Measurements from ENCODE around the gene PIEZO1.
A peak's percentile ranks its signal among the peaks of the same experiment; 100 is the strongest.

PIEZO1 gene

GRCh38 chr16:88752386-88753002, 32.5 kb downstream of the PIEZO1 start:
- Histone ChIP-seq H3K9me3 (ENCODE audit: low read depth, low read length) (no peaks in the 10 kb centered on the region), H3K36me3 (ENCODE audit: insufficient read depth, low read length) (no peaks in the 10 kb centered on the region), H3K4me3 (no peak overlapping the region), H3K9ac (ENCODE audit: insufficient read length) (no peak overlapping the region), H3K27ac (no peak overlapping the region)
- no peak for DNase-seq (ENCODE audit: low read depth, low spot score)
- TF ChIP-seq FOXP2 (optimal IDR thresholded peaks at IDR 0.05; ENCODE audit: control extremely low read depth, extremely low read length, insufficient read depth): no peak
- no peak for TF ChIP-seq EZH2 (IDR thresholded peaks at IDR 0.05)
- TF ChIP-seq POLR2AphosphoS5 (IDR thresholded peaks at IDR 0.05; ENCODE audit: borderline replicate concordance, low read depth, low read length): no peak

DNA sequence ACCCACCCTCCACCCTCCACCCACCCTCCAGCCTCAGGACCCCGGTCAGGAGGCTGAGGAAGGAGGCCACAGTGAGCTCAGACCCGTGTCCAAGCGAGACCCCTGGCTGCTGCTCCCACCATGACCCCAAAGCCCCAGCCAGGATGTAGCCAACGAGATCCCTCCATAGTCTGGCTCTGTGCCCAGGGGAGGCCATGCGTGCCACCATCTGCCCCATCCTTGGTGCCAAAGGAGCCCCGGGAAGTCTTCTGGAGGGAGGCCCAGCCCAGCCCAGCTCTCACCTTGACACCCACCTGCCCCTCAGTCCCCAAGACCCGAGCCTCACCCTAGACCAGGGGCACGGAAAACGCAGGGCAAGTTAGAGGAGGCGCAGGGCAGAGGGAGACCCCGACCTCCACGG, 34.2 kb downstream of the PIEZO1 start:
- Histone ChIP-seq H3K9me3 (ENCODE audit: low read depth, low read length) (no peaks in the 10 kb centered on the region), H3K36me3 (ENCODE audit: insufficient read depth, low read length) (no peaks in the 10 kb centered on the region), H3K4me3 (no peak overlapping the region), H3K27ac (no peak overlapping the region), H3K9ac (ENCODE audit: insufficient read length) (no peak overlapping the region)
- TF ChIP-seq POLR2AphosphoS5 (IDR thresholded peaks at IDR 0.05; ENCODE audit: borderline replicate concordance, low read depth, low read length) (no peak), FOXP2 (optimal IDR thresholded peaks at IDR 0.05; ENCODE audit: control extremely low read depth, extremely low read length, insufficient read depth) (no peak), EZH2 (IDR thresholded peaks at IDR 0.05) (no peak)
- no peak for DNase-seq (ENCODE audit: low read depth, low spot score)

DNA sequence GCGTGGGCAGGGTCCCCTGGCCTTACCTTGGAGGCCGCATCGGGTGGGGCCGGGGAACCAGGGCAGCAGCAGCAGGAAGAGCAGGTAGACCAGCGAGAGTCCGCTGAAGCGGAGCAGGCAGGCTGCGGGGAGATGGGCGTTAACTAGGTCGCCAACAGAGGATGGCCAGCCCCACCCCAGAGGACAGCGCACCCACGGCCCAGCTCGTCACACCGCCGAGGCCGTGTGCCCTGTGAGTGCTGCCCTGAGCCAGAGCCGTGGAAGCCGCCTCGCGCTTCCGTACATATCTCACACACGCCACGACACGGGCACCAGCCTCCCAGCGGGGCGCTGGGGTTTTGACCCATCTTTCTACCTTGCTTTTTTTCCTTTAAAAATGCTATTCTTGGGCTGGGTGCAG, 35.7 kb downstream of the PIEZO1 start:
- TF ChIP-seq FOXP2 (optimal IDR thresholded peaks at IDR 0.05; ENCODE audit: control extremely low read depth, extremely low read length, insufficient read depth): no peak
- TF ChIP-seq POLR2AphosphoS5 (IDR thresholded peaks at IDR 0.05; ENCODE audit: borderline replicate concordance, low read depth, low read length): no peak
- no peak for TF ChIP-seq EZH2 (IDR thresholded peaks at IDR 0.05)
- no peaks in the 10 kb centered on the region for H3K36me3 ChIP-seq (ENCODE audit: insufficient read depth, low read length)
- H3K9me3 ChIP-seq (ENCODE audit: low read depth, low read length): no peaks in the 10 kb centered on the region
- H3K27ac ChIP-seq: no peak overlapping the region
- DNase-seq (ENCODE audit: low read depth, low spot score): no peak
- no peak overlapping the region for H3K4me3 ChIP-seq
- H3K9ac ChIP-seq (ENCODE audit: insufficient read length): no peak overlapping the region

GRCh38 chr16:88748364-88748763, 36.7 kb downstream of the PIEZO1 start:
- no peaks in the 10 kb centered on the region for H3K9me3 ChIP-seq (ENCODE audit: low read depth, low read length)
- DNase-seq (ENCODE audit: low read depth, low spot score): no peak
- no peak overlapping the region for H3K9ac ChIP-seq (ENCODE audit: insufficient read length)
- no peak overlapping the region for H3K27ac ChIP-seq
- no peaks in the 10 kb centered on the region for H3K36me3 ChIP-seq (ENCODE audit: insufficient read depth, low read length)
- TF ChIP-seq EZH2 (IDR thresholded peaks at IDR 0.05): no peak
- TF ChIP-seq FOXP2 (optimal IDR thresholded peaks at IDR 0.05; ENCODE audit: control extremely low read depth, extremely low read length, insufficient read depth): no peak
- TF ChIP-seq POLR2AphosphoS5 (IDR thresholded peaks at IDR 0.05; ENCODE audit: borderline replicate concordance, low read depth, low read length): no peak
- no peak overlapping the region for H3K4me3 ChIP-seq

GRCh38 chr16:88747588-88748301, 37.3 kb downstream of the PIEZO1 start:
- no peaks in the 10 kb centered on the region for H3K9me3 ChIP-seq (ENCODE audit: low read depth, low read length)
- no peak overlapping the region for H3K27ac ChIP-seq
- TF ChIP-seq EZH2 (IDR thresholded peaks at IDR 0.05) (no peak), POLR2AphosphoS5 (IDR thresholded peaks at IDR 0.05; ENCODE audit: borderline replicate concordance, low read depth, low read length) (no peak), FOXP2 (optimal IDR thresholded peaks at IDR 0.05; ENCODE audit: control extremely low read depth, extremely low read length, insufficient read depth) (no peak)
- H3K36me3 ChIP-seq (ENCODE audit: insufficient read depth, low read length): no peaks in the 10 kb centered on the region
- DNase-seq (ENCODE audit: low read depth, low spot score): no peak
- no peak overlapping the region for H3K9ac ChIP-seq (ENCODE audit: insufficient read length)
- H3K4me3 ChIP-seq: no peak overlapping the region

GRCh38 chr16:88746506-88746905, 38.5 kb downstream of the PIEZO1 start:
- DNase-seq (ENCODE audit: low read depth, low spot score): no peak
- Histone ChIP-seq H3K36me3 (ENCODE audit: insufficient read depth, low read length) (no peaks in the 10 kb centered on the region), H3K9ac (ENCODE audit: insufficient read length) (no peak overlapping the region), H3K27ac (peak overlapping the region; percentile 82), H3K4me3 (peak overlapping the region; percentile 55), H3K9me3 (ENCODE audit: low read depth, low read length) (no peaks in the 10 kb centered on the region)
- TF ChIP-seq POLR2AphosphoS5 (IDR thresholded peaks at IDR 0.05; ENCODE audit: borderline replicate concordance, low read depth, low read length): no peak
- TF ChIP-seq EZH2 (IDR thresholded peaks at IDR 0.05): no peak
- no peak for TF ChIP-seq FOXP2 (optimal IDR thresholded peaks at IDR 0.05; ENCODE audit: control extremely low read depth, extremely low read length, insufficient read depth)

DNA sequence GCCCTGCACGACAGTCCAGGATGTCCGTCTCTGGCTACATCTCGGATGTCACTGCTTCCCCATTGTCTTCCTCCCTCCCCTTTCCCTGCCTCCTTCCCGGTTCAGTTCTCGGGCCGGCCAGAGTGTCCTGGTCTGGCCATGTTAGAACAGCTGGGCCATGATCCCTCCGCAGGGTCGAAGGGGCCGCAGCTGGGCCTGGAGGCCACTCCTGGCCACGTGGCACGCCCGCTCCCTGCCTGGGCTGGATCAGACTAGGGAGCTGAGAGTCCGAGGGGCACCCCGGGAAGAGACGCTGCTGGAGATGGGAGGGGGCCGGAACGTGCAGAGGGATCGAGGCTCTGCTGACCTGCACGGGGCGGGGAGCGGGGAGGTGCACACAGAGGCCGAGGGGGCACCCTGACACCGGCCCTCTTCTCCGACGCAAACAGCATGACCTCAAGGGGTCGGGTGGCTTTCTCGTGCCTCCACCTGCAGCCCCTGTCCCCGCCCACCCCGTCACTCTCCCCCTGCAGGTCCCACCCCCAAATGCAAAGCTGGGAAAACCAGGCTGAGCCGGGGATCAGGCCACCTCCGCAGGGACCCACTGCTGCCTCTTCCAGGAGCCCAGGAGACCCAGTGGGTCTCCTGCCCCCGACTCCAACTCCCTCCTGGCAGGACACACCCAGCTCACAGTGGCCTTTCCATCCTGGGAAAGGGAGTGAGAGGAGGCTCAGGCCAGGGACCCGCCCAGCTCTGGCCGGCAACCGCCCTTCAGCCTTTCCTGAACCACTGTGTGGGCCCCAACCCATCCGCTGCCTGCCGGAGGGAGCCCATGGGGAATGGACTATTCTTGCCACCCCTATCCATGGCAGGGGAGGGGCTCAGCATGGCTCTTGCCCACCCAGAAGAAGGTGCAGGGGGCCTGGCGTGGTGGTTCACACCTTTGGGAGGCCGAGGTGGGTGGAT, 40.2 kb downstream of the PIEZO1 start:
- H3K4me3 ChIP-seq: no peak overlapping the region
- no peak overlapping the region for H3K27ac ChIP-seq
- no peak for DNase-seq (ENCODE audit: low read depth, low spot score)

More for the DNA sequence above, 40.2 kb downstream of the PIEZO1 start:
- Histone ChIP-seq H3K9ac (ENCODE audit: insufficient read length) (no peak overlapping the region), H3K9me3 (ENCODE audit: low read depth, low read length) (no peaks in the 10 kb centered on the region), H3K36me3 (ENCODE audit: insufficient read depth, low read length) (no peaks in the 10 kb centered on the region; the same call in 1 of the 2 replicates)
- TF ChIP-seq FOXP2 (optimal IDR thresholded peaks at IDR 0.05; ENCODE audit: control extremely low read depth, extremely low read length, insufficient read depth): no peak
- no peak for TF ChIP-seq POLR2AphosphoS5 (IDR thresholded peaks at IDR 0.05; ENCODE audit: borderline replicate concordance, low read depth, low read length)

Measured in SK-N-MC (cell line).